Liver (tissue), 9 donors: ENCODE results near the gene ZIC1. TPM values are rescaled to one million over a fixed set of nuclear protein-coding genes. Genes with fewer than 3 reads are reported as not detected.

Source experiments
- DNase-seq: peaks from one replicate; pipeline ENCODE4 v3.0.0-alpha.2; 2017; ENCODE audit warnings: low spot score
- H3K27ac ChIP-seq, 2 donors: one replicate each; pipeline ENCODE4 v1.7.0; 2013; ENCODE audit warnings: inconsistent platforms in 2 of 2, low read length in 2 of 2, control low read depth in 1 of 2, low read depth in 1 of 2, mild to moderate bottlenecking in 1 of 2
- H3K27me3 ChIP-seq, 4 donors: one replicate each; pipeline versions ENCODE4 v1.6.1 to v1.7.0; 2013; ENCODE audit warnings: low read length in 3 of 4, inconsistent platforms in 1 of 4, mild to moderate bottlenecking in 1 of 4, moderate library complexity in 1 of 4; ENCODE audit not compliant: control insufficient read depth in 4 of 4, insufficient read depth in 4 of 4
- H3K36me3 ChIP-seq, 4 donors: one replicate each; pipeline versions ENCODE4 v1.6.1 to v1.7.0; 2013; ENCODE audit warnings: low read length in 3 of 4, mild to moderate bottlenecking in 3 of 4, low read depth in 1 of 4, moderate library complexity in 1 of 4; ENCODE audit not compliant: control insufficient read depth in 4 of 4, insufficient read depth in 3 of 4
- H3K4me1 ChIP-seq, 4 donors: one replicate each; pipeline versions ENCODE4 v1.6.1 to v1.7.0; 2013; ENCODE audit warnings: low read length in 3 of 4, mild to moderate bottlenecking in 3 of 4, moderate library complexity in 1 of 4; ENCODE audit not compliant: control insufficient read depth in 4 of 4, insufficient read depth in 4 of 4
- H3K4me3 ChIP-seq, 3 donors: one replicate each; pipeline versions ENCODE4 v1.6.1 to v1.7.0; 2013; ENCODE audit warnings: low read length in 3 of 3, control low read depth in 1 of 3, low read depth in 1 of 3, mild to moderate bottlenecking in 1 of 3
- H3K9ac ChIP-seq, 2 donors: one replicate each; pipeline ENCODE4 v1.7.0; 2013; ENCODE audit warnings: low read length in 2 of 2, mild to moderate bottlenecking in 2 of 2, moderate library complexity in 2 of 2, control low read depth in 1 of 2, low read depth in 1 of 2
- H3K9me3 ChIP-seq, 4 donors: one replicate each; pipeline versions ENCODE4 v1.6.1 to v1.7.0; 2013; ENCODE audit warnings: low read length in 3 of 4; ENCODE audit not compliant: control insufficient read depth in 4 of 4
- EGR1 ChIP-seq, 2 donors: IDR thresholded peaks; 2 replicates each; pipeline ENCODE4 v1.6.1; 2016 to 2018; ENCODE audit warnings: antibody characterized with exemption in 2 of 2, low read depth in 2 of 2
- FOXA1 ChIP-seq: IDR thresholded peaks from 2 replicates; pipeline ENCODE4 v1.6.1; 2016; ENCODE audit warnings: antibody characterized with exemption
- FOXA2 ChIP-seq: IDR thresholded peaks from 2 replicates; pipeline ENCODE4 v1.6.1; 2016; ENCODE audit warnings: antibody characterized with exemption
- GABPA ChIP-seq, 2 donors: IDR thresholded peaks in 1 of 2; conservative IDR thresholded peaks in 1 of 2; 2 replicates each; pipeline ENCODE4 v1.6.1; 2016; ENCODE audit warnings: antibody characterized with exemption in 2 of 2, mild to moderate bottlenecking in 1 of 2, moderate library complexity in 1 of 2
- HNF4A ChIP-seq, 2 donors: conservative IDR thresholded peaks; 2 replicates each; pipeline ENCODE4 v1.6.1; 2016; ENCODE audit warnings: antibody characterized with exemption in 2 of 2, mild to moderate bottlenecking in 2 of 2
- HNF4G ChIP-seq: IDR thresholded peaks from 2 replicates; pipeline ENCODE4 v1.6.1; 2016; ENCODE audit warnings: antibody characterized with exemption
- JUND ChIP-seq, 2 donors: IDR thresholded peaks; 2 replicates each; pipeline ENCODE4 v1.6.1; 2016; ENCODE audit warnings: antibody characterized with exemption in 2 of 2
- NR2F2 ChIP-seq: IDR thresholded peaks from 2 replicates; pipeline ENCODE4 v1.6.1; 2016; ENCODE audit warnings: antibody characterized with exemption
- RAD21 ChIP-seq, 2 donors: IDR thresholded peaks; 2 replicates each; pipeline ENCODE4 v1.6.1; 2016; ENCODE audit warnings: antibody characterized with exemption in 2 of 2, mild to moderate bottlenecking in 2 of 2
- RXRA ChIP-seq, 2 donors: IDR thresholded peaks; 2 replicates each; pipeline ENCODE4 v1.6.1; 2017 to 2018; ENCODE audit warnings: antibody characterized with exemption in 2 of 2, mild to moderate bottlenecking in 1 of 2
- SP1 ChIP-seq: IDR thresholded peaks from 2 replicates; pipeline ENCODE4 v1.6.1; 2018; ENCODE audit warnings: antibody characterized with exemption, mild to moderate bottlenecking
- TAF1 ChIP-seq: conservative IDR thresholded peaks from 2 replicates; pipeline ENCODE4 v1.6.1; 2016; ENCODE audit warnings: antibody characterized with exemption, mild to moderate bottlenecking
- YY1 ChIP-seq: IDR thresholded peaks from 2 replicates; pipeline ENCODE4 v1.6.1; 2016; ENCODE audit warnings: antibody characterized with exemption, mild to moderate bottlenecking
- WGBS: extraction: QIAGEN DNeasy Blood & Tissue Kit; methylation state at CpG from one replicate; pipeline ENCODE4 v1.1.7; 2013; 5-methylcytosine and 5-hydroxymethylcytosine counted together
- polyA plus RNA-seq, 2 donors: library from polyadenylated mRNA; stranded (reverse) in 1 of 2; unstranded in 1 of 2; fragments of 200-250 nt in 1 of 2; fragments of >200 nt in 1 of 2; fragmentation: Nextera tagmentation in 1 of 2; extraction: Ambion mirVana in 1 of 2; gene quantifications; one replicate each; pipeline versions ENCODE4 v1.2.1 to v1.2.3, GENCODE V29; 2013 to 2015
- total RNA-seq, 2 donors: library from RNA; depleted of rRNA; stranded (reverse); fragments of >200 nt; gene quantifications; one replicate each; pipeline ENCODE4 v1.2.3, GENCODE V29; 2014
- TF ChIP-seq, protein P1 (sequence below): IDR thresholded peaks from 2 replicates; pipeline ENCODE4 v1.6.1; 2016; ENCODE audit warnings: antibody characterized with exemption
- TF ChIP-seq, protein P2 (sequence below): IDR thresholded peaks from 2 replicates; pipeline ENCODE4 v1.6.1; 2016; ENCODE audit warnings: antibody characterized with exemption
- TF ChIP-seq, protein P3 (sequence below): IDR thresholded peaks from 2 replicates; pipeline ENCODE4 v1.6.1; 2016; ENCODE audit warnings: antibody characterized with exemption
- TF ChIP-seq, protein P4 (sequence below): fragments of 150-350 bp; IDR thresholded peaks from 2 replicates; pipeline ENCODE4 v1.5.1; 2017; ENCODE audit warnings: improper control_type of control experiment, low read depth, low read length; ENCODE audit not compliant: missing input control
- TF ChIP-seq, protein P5 (sequence below): IDR thresholded peaks from 2 replicates; pipeline ENCODE4 v1.6.1; 2016; ENCODE audit warnings: antibody characterized with exemption, mild to moderate bottlenecking
- donor health status: healthy.
- donor health status: healthy.
- donor health status: healthy.
- donor health status: healthy.
- donor health status: healthy.

ZIC1 gene
- total and polyA plus RNA-seq, 4 donors, result 4.4 TPM; not detected in 3

DNA sequence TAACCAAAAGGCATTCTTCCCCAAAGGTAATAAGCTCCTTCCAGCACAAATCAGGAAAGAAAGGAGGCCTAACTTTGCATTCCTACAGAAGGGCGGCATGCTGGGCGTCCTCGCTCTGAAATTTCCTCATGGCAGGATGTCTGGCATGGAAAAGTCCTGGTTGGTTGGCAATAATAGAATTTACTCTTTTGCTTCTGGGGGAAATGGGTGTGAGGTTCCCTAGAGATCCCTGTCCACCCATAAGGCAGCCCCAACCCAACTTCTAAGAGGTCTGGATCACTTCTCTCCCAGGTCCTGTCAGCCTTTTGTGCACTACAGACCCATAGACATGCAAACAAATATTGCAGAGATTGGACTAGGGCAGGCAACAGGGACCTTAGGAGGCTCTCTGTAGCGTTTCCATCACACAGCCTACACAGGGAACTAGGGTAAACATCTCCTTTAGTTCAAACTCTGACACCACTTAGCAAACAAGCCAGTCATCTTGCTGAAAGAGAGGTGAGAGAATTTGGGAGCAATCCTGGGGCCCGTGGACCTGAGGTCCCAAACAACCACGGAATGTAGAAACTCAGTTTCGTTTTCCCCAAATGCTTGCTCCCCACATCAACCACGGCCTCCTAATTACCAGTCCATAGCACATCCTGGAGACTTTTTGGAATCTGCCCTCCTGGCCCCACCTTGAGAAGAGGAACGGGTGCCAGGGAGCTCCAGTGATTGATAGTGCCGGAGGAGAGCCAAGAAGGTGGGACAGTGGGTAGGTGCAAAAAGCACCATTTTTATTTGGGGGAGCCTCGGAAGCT lies 5.0 kb upstream of the ZIC1 start:
- 37% methylated on average over 11 of the region's 11 CpGs for WGBS
- TF ChIP-seq NR2F2 (no peak), GABPA (IDR thresholded peaks at IDR 0.05 in 1 of 2, conservative IDR thresholded peaks at IDR 0.05 in 1 of 2) (no peak), HNF4A (conservative IDR thresholded peaks at IDR 0.05) (no peak), FOXA2 (no peak), FOXA1 (no peak), TAF1 (no peak), RAD21 (IDR thresholded peaks at IDR 0.05) (no peak), RXRA (IDR thresholded peaks at IDR 0.05) (no peak)
- TF ChIP-seq, protein P1, sequence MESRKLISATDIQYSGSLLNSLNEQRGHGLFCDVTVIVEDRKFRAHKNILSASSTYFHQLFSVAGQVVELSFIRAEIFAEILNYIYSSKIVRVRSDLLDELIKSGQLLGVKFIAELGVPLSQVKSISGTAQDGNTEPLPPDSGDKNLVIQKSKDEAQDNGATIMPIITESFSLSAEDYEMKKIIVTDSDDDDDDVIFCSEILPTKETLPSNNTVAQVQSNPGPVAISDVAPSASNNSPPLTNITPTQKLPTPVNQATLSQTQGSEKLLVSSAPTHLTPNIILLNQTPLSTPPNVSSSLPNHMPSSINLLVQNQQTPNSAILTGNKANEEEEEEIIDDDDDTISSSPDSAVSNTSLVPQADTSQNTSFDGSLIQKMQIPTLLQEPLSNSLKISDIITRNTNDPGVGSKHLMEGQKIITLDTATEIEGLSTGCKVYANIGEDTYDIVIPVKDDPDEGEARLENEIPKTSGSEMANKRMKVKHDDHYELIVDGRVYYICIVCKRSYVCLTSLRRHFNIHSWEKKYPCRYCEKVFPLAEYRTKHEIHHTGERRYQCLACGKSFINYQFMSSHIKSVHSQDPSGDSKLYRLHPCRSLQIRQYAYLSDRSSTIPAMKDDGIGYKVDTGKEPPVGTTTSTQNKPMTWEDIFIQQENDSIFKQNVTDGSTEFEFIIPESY, result no peak
- no peaks in the 10 kb centered on the region for H3K36me3 ChIP-seq
- DNase-seq, result no peak
- no peak overlapping the region for H3K27ac ChIP-seq
- no peak overlapping the region for H3K9ac ChIP-seq
- H3K4me1 ChIP-seq, result peaks cover 0 to 12% (median 0%) of the 10 kb centered on the region in 4 donors
- peaks cover 0 to 25% (median 6%) of the 10 kb centered on the region in 4 donors for H3K27me3 ChIP-seq
- no peak overlapping the region for H3K4me3 ChIP-seq
- H3K9me3 ChIP-seq, result peaks cover 0 to 4% (median 2%) of the 10 kb centered on the region in 4 donors

DNA sequence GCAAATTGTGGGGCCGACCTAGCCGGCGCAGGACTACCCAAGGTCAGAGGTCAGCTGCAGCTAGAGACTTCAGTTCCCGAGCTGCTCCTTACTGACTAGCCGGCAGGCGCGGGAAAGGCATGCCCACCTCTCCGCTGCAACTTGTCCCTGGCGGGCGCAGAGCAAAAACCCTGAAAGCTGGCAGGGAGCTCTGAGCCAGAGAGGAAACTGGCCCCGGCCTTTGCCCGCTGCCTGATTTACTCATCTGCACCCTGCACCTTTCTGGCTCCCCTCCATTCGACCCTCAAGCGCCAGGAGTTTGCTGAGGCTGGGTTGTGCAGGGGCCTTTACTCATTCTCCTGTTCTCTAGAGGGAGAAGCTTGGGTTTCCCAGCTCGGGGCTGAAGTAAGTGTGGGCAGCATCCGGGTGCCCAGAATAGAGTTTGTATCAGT lies 4.3 kb upstream of the ZIC1 start:
- Histone ChIP-seq H3K27me3 (peaks cover 0 to 31% (median 10%) of the 10 kb centered on the region in 4 donors), H3K27ac (no peak overlapping the region), H3K9me3 (peaks cover 0 to 6% (median 3%) of the 10 kb centered on the region in 4 donors), H3K36me3 (no peaks in the 10 kb centered on the region), H3K4me1 (peaks cover 0 to 16% (median 0%) of the 10 kb centered on the region in 4 donors), H3K9ac (no peak overlapping the region), H3K4me3 (no peak overlapping the region)
- DNase-seq, result no peak
- WGBS, result 16% methylated on average over 16 of the region's 16 CpGs
- TF ChIP-seq, protein P2, sequence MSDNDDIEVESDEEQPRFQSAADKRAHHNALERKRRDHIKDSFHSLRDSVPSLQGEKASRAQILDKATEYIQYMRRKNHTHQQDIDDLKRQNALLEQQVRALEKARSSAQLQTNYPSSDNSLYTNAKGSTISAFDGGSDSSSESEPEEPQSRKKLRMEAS, result no peak
- TF ChIP-seq HNF4G (no peak), TAF1 (no peak), FOXA1 (no peak), YY1 (no peak), NR2F2 (no peak), GABPA (IDR thresholded peaks at IDR 0.05 in 1 of 2, conservative IDR thresholded peaks at IDR 0.05 in 1 of 2) (no peak), HNF4A (conservative IDR thresholded peaks at IDR 0.05) (no peak), RAD21 (IDR thresholded peaks at IDR 0.05) (no peak), SP1 (no peak), RXRA (IDR thresholded peaks at IDR 0.05) (no peak), JUND (IDR thresholded peaks at IDR 0.05) (no peak), FOXA2 (no peak), EGR1 (IDR thresholded peaks at IDR 0.05; ENCODE audit: low read depth in 2 of 2) (no peak)
- TF ChIP-seq, protein P1, result no peak
- TF ChIP-seq, protein P3, sequence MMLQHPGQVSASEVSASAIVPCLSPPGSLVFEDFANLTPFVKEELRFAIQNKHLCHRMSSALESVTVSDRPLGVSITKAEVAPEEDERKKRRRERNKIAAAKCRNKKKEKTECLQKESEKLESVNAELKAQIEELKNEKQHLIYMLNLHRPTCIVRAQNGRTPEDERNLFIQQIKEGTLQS, result no peak
- TF ChIP-seq, protein P4, sequence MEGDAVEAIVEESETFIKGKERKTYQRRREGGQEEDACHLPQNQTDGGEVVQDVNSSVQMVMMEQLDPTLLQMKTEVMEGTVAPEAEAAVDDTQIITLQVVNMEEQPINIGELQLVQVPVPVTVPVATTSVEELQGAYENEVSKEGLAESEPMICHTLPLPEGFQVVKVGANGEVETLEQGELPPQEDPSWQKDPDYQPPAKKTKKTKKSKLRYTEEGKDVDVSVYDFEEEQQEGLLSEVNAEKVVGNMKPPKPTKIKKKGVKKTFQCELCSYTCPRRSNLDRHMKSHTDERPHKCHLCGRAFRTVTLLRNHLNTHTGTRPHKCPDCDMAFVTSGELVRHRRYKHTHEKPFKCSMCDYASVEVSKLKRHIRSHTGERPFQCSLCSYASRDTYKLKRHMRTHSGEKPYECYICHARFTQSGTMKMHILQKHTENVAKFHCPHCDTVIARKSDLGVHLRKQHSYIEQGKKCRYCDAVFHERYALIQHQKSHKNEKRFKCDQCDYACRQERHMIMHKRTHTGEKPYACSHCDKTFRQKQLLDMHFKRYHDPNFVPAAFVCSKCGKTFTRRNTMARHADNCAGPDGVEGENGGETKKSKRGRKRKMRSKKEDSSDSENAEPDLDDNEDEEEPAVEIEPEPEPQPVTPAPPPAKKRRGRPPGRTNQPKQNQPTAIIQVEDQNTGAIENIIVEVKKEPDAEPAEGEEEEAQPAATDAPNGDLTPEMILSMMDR, result no peak
- TF ChIP-seq, protein P5, sequence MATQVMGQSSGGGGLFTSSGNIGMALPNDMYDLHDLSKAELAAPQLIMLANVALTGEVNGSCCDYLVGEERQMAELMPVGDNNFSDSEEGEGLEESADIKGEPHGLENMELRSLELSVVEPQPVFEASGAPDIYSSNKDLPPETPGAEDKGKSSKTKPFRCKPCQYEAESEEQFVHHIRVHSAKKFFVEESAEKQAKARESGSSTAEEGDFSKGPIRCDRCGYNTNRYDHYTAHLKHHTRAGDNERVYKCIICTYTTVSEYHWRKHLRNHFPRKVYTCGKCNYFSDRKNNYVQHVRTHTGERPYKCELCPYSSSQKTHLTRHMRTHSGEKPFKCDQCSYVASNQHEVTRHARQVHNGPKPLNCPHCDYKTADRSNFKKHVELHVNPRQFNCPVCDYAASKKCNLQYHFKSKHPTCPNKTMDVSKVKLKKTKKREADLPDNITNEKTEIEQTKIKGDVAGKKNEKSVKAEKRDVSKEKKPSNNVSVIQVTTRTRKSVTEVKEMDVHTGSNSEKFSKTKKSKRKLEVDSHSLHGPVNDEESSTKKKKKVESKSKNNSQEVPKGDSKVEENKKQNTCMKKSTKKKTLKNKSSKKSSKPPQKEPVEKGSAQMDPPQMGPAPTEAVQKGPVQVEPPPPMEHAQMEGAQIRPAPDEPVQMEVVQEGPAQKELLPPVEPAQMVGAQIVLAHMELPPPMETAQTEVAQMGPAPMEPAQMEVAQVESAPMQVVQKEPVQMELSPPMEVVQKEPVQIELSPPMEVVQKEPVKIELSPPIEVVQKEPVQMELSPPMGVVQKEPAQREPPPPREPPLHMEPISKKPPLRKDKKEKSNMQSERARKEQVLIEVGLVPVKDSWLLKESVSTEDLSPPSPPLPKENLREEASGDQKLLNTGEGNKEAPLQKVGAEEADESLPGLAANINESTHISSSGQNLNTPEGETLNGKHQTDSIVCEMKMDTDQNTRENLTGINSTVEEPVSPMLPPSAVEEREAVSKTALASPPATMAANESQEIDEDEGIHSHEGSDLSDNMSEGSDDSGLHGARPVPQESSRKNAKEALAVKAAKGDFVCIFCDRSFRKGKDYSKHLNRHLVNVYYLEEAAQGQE, result no peak
